LNCaP clone FGC (cell line): ENCODE data around the gene CELF5.
"Not testable (repeated sequence)": the region's sequence is repeated elsewhere in the genome, so short reads cannot be mapped to it uniquely, and the experiment has no call there.

ENCODE experiments used
- DNase-seq: peaks from one replicate; pipeline ENCODE4 v3.0.0-alpha.2; 2011; ENCODE audit warnings: low read depth
- H3K4me3 ChIP-seq: 2 replicates; pipeline ENCODE4 v1.5.1; 2011; ENCODE audit warnings: mild to moderate bottlenecking, low read depth, low read length, control low read depth
- TF ChIP-seq, protein P1 (sequence below): IDR thresholded peaks from 2 replicates; pipeline ENCODE4 v1.5.1; 2012; ENCODE audit warnings: mild to moderate bottlenecking; ENCODE audit not compliant: control insufficient read depth, insufficient read depth; ENCODE audit errors: extremely low read depth

The CELF5 gene

DNA sequence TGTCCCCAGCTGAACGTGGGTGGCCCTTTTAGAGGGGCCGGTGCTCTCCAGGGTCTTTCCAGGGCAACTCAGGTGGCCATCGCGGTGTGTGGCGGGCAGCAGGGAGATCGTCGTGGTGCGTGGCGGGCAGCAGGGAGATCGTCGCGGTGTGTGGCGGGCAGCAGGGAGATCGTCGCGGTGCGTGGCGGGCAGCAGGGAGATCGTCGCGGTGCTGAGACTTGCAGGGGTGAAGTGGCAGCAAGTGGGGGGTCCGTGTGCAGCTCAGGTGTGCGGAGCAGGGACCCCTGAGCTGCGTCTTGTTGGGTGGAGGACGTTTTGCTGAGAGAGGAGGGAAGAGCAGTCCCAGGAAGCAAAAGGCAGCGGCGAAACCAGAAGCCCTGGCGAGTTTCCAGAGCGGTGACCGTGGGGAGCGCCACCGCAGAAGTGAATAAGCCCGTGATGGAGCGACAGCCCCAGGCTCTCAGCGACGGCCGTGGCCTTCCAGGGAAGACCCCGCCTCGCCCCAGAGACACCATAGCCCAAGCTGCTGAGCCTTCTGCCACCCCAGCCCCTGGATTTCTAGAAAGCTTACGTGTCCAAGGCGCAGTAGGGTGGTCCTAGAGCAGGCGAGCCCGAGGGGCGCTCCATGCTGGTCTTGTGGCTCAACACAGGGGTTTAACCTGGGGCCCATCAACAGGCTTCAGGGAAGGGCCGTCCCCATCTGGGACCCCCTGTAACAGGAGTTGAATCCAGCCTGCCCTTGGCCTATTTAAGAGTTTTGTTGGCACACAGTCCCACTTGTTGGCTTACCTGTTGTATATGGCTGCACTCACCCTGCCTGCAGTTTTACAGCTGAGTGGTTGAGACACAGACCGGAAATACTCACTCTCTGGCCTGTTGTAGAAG is 33.3 kb upstream of the CELF5 start:
- TF ChIP-seq, protein P1, sequence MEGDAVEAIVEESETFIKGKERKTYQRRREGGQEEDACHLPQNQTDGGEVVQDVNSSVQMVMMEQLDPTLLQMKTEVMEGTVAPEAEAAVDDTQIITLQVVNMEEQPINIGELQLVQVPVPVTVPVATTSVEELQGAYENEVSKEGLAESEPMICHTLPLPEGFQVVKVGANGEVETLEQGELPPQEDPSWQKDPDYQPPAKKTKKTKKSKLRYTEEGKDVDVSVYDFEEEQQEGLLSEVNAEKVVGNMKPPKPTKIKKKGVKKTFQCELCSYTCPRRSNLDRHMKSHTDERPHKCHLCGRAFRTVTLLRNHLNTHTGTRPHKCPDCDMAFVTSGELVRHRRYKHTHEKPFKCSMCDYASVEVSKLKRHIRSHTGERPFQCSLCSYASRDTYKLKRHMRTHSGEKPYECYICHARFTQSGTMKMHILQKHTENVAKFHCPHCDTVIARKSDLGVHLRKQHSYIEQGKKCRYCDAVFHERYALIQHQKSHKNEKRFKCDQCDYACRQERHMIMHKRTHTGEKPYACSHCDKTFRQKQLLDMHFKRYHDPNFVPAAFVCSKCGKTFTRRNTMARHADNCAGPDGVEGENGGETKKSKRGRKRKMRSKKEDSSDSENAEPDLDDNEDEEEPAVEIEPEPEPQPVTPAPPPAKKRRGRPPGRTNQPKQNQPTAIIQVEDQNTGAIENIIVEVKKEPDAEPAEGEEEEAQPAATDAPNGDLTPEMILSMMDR = no peak
- DNase-seq = no peak
- no peak overlapping the region for H3K4me3 ChIP-seq

DNA sequence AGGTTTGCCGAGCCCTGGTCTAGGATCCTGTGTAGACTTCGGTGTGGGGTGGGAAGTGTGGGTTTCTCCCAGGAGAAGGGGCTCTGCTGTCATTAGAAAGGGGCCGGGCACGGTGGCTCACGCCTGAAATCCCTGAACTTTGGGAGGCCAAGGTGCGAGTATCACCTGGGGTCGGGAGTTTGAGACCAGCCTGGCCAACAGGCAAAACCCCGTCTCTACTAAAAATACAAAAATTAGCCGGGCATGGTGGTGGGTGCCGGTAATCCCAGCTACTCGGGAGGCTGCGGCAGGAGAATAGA is 32.7 kb upstream of the CELF5 start:
- not testable (repeated sequence) for H3K4me3 ChIP-seq, DNase-seq

DNA sequence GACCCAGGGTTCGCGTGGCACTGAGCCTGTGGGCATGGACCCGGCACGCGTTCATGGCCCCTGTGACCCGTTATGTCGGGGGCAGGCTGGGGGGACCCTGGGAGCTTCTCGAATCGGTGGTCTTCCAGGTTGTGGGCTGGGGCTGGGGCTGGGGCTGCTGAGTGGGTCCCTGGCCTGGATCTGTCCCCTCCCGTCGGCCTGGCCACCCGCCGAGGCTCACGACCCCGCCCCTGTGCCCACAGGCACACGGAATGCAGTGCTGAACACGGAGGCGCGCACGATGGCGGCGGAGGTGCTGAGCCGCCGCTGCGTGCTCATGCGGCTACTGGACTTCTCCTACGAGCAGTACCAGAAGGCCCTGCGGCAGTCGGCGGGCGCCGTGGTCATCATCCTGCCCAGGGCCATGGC is 32.2 kb upstream of the CELF5 start:
- DNase-seq = no peak
- TF ChIP-seq, protein P1 = no peak
- H3K4me3 ChIP-seq = no peak overlapping the region

DNA sequence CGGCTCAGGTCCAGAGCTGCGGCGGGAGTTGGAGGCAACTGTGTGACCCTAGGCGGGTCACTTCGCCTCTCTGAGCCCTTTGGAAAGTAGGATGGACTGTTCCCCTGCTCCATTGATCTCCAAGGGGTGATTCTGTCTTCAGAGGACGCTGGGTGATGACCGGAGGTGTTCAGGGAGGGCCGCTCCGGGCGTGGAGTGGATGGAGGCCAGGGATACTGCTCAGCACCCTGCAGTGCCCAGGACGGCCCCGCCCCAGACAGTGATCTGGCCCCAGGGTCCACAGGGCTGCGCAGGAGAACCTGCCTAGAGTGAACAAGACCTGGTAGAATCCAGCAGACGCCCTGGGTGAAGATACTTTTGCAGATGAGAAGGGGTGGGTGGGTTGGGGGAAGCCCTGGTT is 31.8 kb upstream of the CELF5 start:
- H3K4me3 ChIP-seq = no peak overlapping the region
- TF ChIP-seq, protein P1 = no peak
- DNase-seq = no peak

DNA sequence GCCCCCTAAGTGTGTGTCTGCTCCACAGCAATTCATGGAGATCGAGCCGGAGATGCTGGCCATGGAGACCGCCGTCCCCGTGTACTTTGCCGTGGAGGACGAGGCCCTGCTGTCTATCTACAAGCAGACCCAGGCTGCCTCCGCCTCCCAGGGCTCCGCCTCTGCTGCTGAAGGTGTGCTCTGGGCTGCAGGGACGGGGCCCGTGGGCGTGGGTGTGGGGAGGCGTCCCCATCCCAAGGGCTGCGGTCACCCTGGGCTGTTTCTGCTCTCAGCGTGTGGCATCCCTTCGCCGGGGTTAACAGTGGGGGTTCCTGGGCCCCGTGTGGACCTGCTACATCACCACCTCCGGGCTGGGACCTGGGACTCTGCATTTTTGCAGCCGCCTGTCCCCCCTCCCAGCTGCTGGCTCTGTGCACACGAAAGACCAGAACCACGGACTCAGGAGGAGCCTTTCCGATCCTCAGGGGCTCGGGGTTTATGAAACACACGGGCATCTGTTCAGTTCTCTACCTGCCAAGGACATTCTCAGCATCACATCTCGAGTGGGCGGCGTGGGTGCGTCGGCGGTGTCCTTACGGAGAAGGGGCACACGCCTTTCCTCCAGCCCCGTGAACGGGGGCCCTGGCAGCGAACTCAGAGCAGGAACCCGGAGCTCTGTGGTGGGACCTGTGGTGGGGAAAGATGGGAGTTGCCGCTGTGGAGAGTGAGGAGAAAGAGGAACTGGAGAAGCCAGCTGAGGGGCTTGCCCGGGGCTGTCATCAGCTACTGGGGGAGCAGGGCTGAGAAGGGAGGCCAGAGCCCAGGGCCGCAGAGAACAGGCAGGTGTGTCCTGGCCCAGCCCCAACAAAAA is 31.0 kb upstream of the CELF5 start:
- TF ChIP-seq, protein P1 = no peak
- no peak overlapping the region for H3K4me3 ChIP-seq
- no peak for DNase-seq

DNA sequence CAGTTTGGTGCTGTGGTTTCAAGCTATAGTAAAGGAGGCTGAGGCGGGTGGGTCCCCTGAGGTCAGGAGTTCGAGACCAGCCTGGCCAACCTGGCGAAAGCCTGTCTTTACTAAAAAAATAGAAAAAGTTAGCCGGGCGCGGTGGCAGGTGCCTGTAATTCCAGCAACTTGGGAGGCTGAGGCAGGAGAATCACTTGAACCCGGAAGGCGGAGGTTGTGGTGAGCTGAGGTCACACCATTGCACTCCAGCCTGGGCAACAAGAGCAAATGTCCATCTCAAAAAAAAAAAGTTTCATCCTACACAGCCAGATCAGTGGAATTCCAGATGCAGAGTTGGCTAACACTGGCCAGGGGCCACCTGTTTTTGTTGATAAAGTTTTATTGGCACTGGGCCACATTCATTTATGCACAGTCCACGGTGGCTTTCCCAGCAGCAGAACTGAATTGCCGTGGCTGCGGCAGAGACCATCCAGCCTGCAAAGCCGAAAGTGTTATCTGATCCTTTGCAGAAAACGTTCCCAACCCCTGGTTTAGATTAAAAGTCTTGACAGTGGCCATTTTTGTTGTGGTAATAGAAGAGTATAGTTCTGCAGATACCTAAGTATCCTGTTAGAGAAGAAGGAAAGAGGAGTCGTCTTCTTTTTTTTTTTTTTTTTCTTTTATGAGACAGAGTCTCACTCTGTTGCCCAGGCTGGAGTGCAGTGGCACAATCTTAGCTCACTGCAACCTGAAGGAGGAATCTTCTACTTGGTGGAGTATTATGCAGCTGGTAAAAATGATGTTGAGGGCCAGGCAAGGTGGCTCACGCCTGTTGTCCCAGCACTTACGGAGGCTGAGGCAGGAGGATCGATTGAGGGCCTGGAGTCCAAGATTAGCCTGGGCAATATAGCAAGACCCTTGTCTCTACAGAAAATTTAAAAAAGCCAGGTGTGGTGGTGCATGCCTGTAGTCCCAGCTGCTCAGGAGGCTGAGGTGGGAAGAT is 30.1 kb upstream of the CELF5 start:
- no peak overlapping the region for H3K4me3 ChIP-seq
- TF ChIP-seq, protein P1 = no peak
- DNase-seq = no peak
